Measurements from ENCODE around the gene C5orf22. TPM values are rescaled to one million over a fixed set of nuclear protein-coding genes. Genes with fewer than 3 reads are reported as not detected.

The C5orf22 gene
- total RNA-seq: 10 to 100 TPM in 1 of 2 experiments, 1 to 10 TPM in 1; 9.8 to 12.3 TPM
- polyA plus RNA-seq (2013, experiment 1 of 2): 15.4 TPM
- 17.3 TPM for polyA plus RNA-seq (2013, experiment 2 of 2)
- total RNA-seq: 15.2 to 63.4 (median 34.9) reads per million in 172 experiments

GRCh38 chr5:31531888-31532547, at the start of gene C5orf22, which contains the start of gene DROSHA:
Gene C5orf22, plus strand, starts transcription at chr5:31532301. Its CDS starts 92 bp downstream, at chr5:31532393.
Gene DROSHA, minus strand, starts transcription at chr5:31532093. Its CDS starts 3,034 bp downstream, at chr5:31529059.
- Histone ChIP-seq H3K4me3 (ENCODE audit: low read length) (peak within 1 kb of the TSS; percentile 83), H3K27ac (ENCODE audit: low read depth in 1 of 2, low read length in 2 of 2) (peak within 1 kb of the TSS; percentile 48 to 65), H3K36me3 (ENCODE audit: insufficient read depth, low read length) (peaks cover 46% of the 10 kb centered on the region), H3K4me1 (ENCODE audit: insufficient read depth, low read length) (peaks cover 33% of the 10 kb centered on the region), H3K27me3 (ENCODE audit: control insufficient read depth in 1 of 2, insufficient read depth in 2 of 2, low read length in 2 of 2) (no peaks in the 10 kb centered on the region), H3K9me3 (ENCODE audit: control insufficient read depth in 1 of 2, insufficient read depth in 1 of 2, low read length in 2 of 2) (no peaks in the 10 kb centered on the region)
- DNase-seq (peak; percentile 78 to 95 (median 88)), ATAC-seq (ENCODE audit: poor library complexity) (peak; percentile 96)
- Mint-ChIP-seq H3K9me3 (no peaks in the 10 kb centered on the region), H3K27me3 (no peaks in the 10 kb centered on the region), H3K4me3 (peak within 1 kb of the TSS; percentile 98), H3K36me3 (ENCODE audit: low read depth) (peaks cover 76% of the 10 kb centered on the region), H3K4me1 (ENCODE audit: low read depth) (peaks cover 76% of the 10 kb centered on the region), H3K27ac (peak within 1 kb of the TSS; percentile 90)
- POLR2A ChIA-PET: interaction anchor here (0.9 to 1.4 kb wide), 6 partner anchors 11 to 642 kb away, joined by 3 to 5 read pairs (median 4); partner anchors contain the start of gene GOLPH3
- TF ChIP-seq CTCF (IDR thresholded peaks at IDR 0.05): no peak
- CTCF ChIA-PET: interaction anchor here (1.1 kb wide), 1 partner anchor 9 kb away, joined by 4 read pairs; no protein-coding TSS in a partner anchor
- intact Hi-C loops (cut with DNase I, micrococcal nuclease): loop anchor here (2.0 to 10.0 kb wide), 7 partner anchors 545 to 1910 kb away; partner anchors contain the start of genes GOLPH3 (in 1 of the 2), MTMR12 (in 1 of the 2), SUB1 (in 1 of the 2) and TARS1 (in 1 of the 2)

- DNase-seq: no peak
- ChIA-PET CTCF (no interaction called here), POLR2A (interaction anchor here (0.7 kb wide), 1 partner anchor 18 kb away, joined by 3 read pairs; no protein-coding TSS in a partner anchor)
- no peaks in the 10 kb centered on the region for H3K9me3 Mint-ChIP-seq
- H3K9me3 ChIP-seq (ENCODE audit: control insufficient read depth in 1 of 2, insufficient read depth in 1 of 2, low read length in 2 of 2): no peaks in the 10 kb centered on the region
- intact Hi-C loops (cut with DNase I, micrococcal nuclease): no loop called here
- TF ChIP-seq CTCF (IDR thresholded peaks at IDR 0.05): no peak
- no peak overlapping the region for H3K27ac ChIP-seq (ENCODE audit: low read depth in 1 of 2, low read length in 2 of 2)
- no peaks in the 10 kb centered on the region for H3K4me1 Mint-ChIP-seq (ENCODE audit: low read depth)
- no peaks in the 10 kb centered on the region for H3K27me3 Mint-ChIP-seq
- H3K4me3 ChIP-seq (ENCODE audit: low read length): no peak overlapping the region
- no peaks in the 10 kb centered on the region for H3K27me3 ChIP-seq (ENCODE audit: control insufficient read depth in 1 of 2, insufficient read depth in 2 of 2, low read length in 2 of 2)
- no peak for ATAC-seq (ENCODE audit: poor library complexity)
- H3K36me3 ChIP-seq (ENCODE audit: insufficient read depth, low read length): peaks cover 71% of the 10 kb centered on the region
- no peak overlapping the region for H3K4me3 Mint-ChIP-seq
- no peak overlapping the region for H3K27ac Mint-ChIP-seq
- H3K4me1 ChIP-seq (ENCODE audit: insufficient read depth, low read length): no peaks in the 10 kb centered on the region
- H3K36me3 Mint-ChIP-seq (ENCODE audit: low read depth): peaks cover 93% of the 10 kb centered on the region
These were observed 46.5 kb upstream of the C5orf22 start for GRCh38 chr5:31485376-31486207.

GRCh38 chr5:31486441-31486840, 45.7 kb upstream of the C5orf22 start:
- Histone ChIP-seq H3K4me1 (ENCODE audit: insufficient read depth, low read length) (no peaks in the 10 kb centered on the region), H3K36me3 (ENCODE audit: insufficient read depth, low read length) (peaks cover 77% of the 10 kb centered on the region), H3K27ac (ENCODE audit: low read depth in 1 of 2, low read length in 2 of 2) (no peak overlapping the region), H3K4me3 (ENCODE audit: low read length) (no peak overlapping the region), H3K9me3 (ENCODE audit: control insufficient read depth in 1 of 2, insufficient read depth in 1 of 2, low read length in 2 of 2) (no peaks in the 10 kb centered on the region), H3K27me3 (ENCODE audit: control insufficient read depth in 1 of 2, insufficient read depth in 2 of 2, low read length in 2 of 2) (no peaks in the 10 kb centered on the region)
- CTCF ChIA-PET: interaction anchor here (1.0 kb wide), 1 partner anchor 607 kb away, joined by 3 read pairs; no protein-coding TSS in a partner anchor
- no peak overlapping the region for H3K27ac Mint-ChIP-seq
- H3K9me3 Mint-ChIP-seq: no peaks in the 10 kb centered on the region
- DNase-seq: no peak
- TF ChIP-seq CTCF (IDR thresholded peaks at IDR 0.05): no peak
- H3K4me3 Mint-ChIP-seq: no peak overlapping the region
- no peaks in the 10 kb centered on the region for H3K27me3 Mint-ChIP-seq
- no peak for ATAC-seq (ENCODE audit: poor library complexity)
- POLR2A ChIA-PET: interaction anchor here (0.7 kb wide), 1 partner anchor 17 kb away, joined by 3 read pairs; no protein-coding TSS in a partner anchor
- intact Hi-C loops (cut with DNase I, micrococcal nuclease): no loop called here
- peaks cover 95% of the 10 kb centered on the region for H3K36me3 Mint-ChIP-seq (ENCODE audit: low read depth)
- no peaks in the 10 kb centered on the region for H3K4me1 Mint-ChIP-seq (ENCODE audit: low read depth)

Data from CD4-positive, alpha-beta T cell (primary cell).